GM10266 (cell line): ENCODE measurements around the gene NFYB.

Experiments used
- DNase-seq: peaks from one replicate; pipeline ENCODE4 v3.0.0; 2012; ENCODE audit errors: extremely low spot score
- TF ChIP-seq, protein P1 (sequence below): IDR thresholded peaks from 2 replicates; pipeline ENCODE4 v1.5.1; 2012; ENCODE audit warnings: mild to moderate bottlenecking, low read depth; ENCODE audit not compliant: control insufficient read depth, insufficient read depth; ENCODE audit errors: missing control alignments

Gene NFYB

DNA sequence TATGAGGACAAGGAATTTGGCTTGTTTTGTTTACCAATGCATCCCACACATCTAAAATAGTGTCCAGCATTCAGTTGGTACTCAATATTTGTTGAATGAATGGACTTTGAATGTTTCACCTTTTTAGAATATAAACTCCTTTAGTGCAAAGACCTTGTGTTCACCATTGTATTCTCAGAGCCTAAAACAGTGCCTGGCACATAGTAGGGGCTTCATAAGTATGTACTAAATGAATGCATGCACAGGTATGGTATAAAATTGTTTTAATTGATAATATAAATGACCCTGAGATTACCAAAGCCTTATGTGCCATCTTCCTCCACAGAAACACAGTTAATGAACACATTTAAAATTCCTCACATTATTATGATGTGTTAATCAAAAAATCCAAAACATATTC is 5.0 kb upstream of the NFYB start:
- TF ChIP-seq, protein P1, sequence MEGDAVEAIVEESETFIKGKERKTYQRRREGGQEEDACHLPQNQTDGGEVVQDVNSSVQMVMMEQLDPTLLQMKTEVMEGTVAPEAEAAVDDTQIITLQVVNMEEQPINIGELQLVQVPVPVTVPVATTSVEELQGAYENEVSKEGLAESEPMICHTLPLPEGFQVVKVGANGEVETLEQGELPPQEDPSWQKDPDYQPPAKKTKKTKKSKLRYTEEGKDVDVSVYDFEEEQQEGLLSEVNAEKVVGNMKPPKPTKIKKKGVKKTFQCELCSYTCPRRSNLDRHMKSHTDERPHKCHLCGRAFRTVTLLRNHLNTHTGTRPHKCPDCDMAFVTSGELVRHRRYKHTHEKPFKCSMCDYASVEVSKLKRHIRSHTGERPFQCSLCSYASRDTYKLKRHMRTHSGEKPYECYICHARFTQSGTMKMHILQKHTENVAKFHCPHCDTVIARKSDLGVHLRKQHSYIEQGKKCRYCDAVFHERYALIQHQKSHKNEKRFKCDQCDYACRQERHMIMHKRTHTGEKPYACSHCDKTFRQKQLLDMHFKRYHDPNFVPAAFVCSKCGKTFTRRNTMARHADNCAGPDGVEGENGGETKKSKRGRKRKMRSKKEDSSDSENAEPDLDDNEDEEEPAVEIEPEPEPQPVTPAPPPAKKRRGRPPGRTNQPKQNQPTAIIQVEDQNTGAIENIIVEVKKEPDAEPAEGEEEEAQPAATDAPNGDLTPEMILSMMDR = no peak
- no peak for DNase-seq

DNA sequence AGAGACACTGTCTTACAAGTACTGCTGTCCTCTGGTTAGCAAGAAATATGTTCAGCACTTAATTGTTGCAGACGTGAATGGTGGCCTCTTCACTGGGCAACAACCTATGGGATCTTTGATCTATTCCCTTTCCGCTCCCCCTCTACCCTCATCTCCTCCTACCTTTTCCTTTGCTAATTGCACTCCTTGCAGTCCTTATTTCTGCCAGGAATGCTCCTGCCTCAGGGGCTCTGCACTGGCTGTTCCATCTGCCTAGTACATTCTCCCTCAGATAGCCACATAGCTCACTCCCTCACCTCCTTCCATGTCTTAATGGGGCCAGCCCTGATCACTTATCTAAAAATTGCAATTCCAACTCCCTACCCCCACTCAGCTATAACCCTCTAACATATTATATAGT is 4.5 kb upstream of the NFYB start:
- DNase-seq = no peak
- TF ChIP-seq, protein P1 = no peak

DNA sequence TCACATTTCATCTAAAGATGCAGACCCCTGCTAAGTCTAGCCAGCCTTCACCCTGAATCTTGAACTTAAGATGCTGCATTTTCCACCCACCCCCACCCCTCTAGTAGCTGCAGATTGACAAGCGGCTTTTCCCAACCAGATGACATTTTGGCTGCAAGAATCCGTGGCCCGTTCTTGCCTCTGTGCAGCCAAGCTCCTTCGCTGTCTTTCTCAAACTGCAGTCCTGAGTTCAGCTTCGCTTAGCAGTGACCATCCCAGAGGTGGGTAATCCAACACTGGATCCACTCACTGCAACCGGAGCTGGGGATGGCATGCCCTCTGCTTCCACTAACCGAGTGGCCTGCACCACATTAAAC is 765 bp upstream of the NFYB start:
- TF ChIP-seq, protein P1 = no peak
- DNase-seq = no peak

DNA sequence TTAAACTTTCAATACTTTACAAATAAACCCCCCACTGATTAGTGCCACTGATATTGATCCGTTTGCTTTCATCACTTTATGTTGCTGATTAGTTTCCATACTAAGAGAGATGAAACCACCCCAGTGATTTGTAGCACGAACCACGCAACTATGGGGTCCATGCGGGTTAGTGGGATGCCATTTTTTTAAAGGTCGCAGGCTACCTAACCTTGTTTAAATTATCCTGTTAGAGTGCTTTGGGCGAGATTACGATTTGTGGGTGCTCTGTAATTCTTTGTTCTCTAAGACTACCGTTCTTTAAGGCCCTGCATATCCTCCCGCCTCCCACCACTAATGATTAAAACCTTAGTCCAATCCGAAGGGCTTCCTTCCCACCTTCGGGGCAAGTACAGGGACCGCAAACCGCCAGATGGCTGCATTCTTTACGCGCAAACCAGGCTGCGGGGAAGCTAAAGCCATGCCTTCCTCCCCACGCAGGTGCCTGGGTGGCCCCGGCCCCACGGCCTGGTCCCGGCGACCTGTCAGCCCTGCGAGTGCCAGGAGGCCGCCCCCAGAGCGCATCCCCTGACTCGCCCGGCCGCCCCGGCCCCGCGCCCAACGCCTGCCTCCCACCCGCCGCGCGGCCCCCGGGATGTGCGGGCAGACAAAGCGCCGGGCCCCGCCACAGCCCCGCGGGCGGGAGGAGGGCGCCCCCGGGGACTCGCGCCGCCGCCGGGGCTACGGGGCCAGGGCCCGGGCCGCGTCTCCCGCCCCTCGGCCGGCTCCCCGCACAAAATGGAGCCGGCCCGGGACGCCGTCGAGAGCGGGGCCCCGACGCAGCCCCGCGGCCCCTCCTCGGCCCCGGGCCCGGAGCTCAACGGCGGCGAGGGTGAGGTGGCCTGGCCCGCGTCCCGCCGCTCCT is 759 bp downstream of the NFYB start:
- DNase-seq = peak; percentile 54
- TF ChIP-seq, protein P1 = no peak

DNA sequence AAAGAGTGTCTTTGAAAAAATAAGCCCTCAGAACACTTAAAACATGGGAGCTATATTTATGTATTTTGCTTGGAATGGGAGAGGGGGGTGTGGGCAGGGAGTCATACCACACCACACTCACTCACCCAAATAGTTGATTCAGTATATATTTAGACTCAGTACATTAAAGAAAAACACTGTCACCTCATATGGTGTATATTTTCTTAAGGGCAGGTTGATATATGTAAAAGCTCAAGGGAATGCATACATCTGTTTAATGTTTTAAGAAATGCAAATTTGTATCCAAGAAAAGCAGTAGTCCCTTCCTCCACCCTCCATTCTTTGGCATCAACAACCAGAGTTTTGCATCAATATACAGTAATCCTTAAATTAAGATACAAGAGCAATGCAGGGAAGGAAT is 1.4 kb downstream of the NFYB start:
- DNase-seq = no peak
- TF ChIP-seq, protein P1 = no peak

- no peak for DNase-seq
- TF ChIP-seq, protein P1 = no peak
These were observed 3.1 kb downstream of the NFYB start for GRCh38 chr12:104134882-104135281.

- TF ChIP-seq, protein P1 = no peak
- no peak for DNase-seq
These were observed 4.1 kb downstream of the NFYB start for GRCh38 chr12:104133866-104134265.
